Fibroblast of skin of right quadriceps (primary cell): ENCODE data around the gene SOBP.

ENCODE experiments used
- DNase-seq: peaks from one replicate; pipeline ENCODE4 v3.0.0-alpha.2; 2013

SOBP gene

GRCh38 chr6:107641500-107641941 is 151.6 kb downstream of the SOBP start:
- DNase-seq = no peak

- DNase-seq = no peak
These were observed 152.4 kb downstream of the SOBP start for GRCh38 chr6:107642095-107642860.

GRCh38 chr6:107642861-107643328 is 153.0 kb downstream of the SOBP start:
- DNase-seq = no peak

- no peak for DNase-seq
These were observed 154.6 kb downstream of the SOBP start for GRCh38 chr6:107644513-107644912.

- DNase-seq = no peak
These were observed 155.8 kb downstream of the SOBP start for GRCh38 chr6:107645740-107646139.

GRCh38 chr6:107646176-107646575 is 156.3 kb downstream of the SOBP start:
- no peak for DNase-seq

GRCh38 chr6:107646776-107647438 is 157.0 kb downstream of the SOBP start:
- no peak for DNase-seq

GRCh38 chr6:107647439-107647948 is 157.6 kb downstream of the SOBP start:
- no peak for DNase-seq

- DNase-seq = no peak
These were observed 159.1 kb downstream of the SOBP start for GRCh38 chr6:107648983-107649382.

GRCh38 chr6:107652526-107653182 is 162.7 kb downstream of the SOBP start:
- DNase-seq = no peak

- no peak for DNase-seq
These were observed 163.3 kb downstream of the SOBP start for GRCh38 chr6:107653183-107653580.

GRCh38 chr6:107653861-107654394 is 164.0 kb downstream of the SOBP start:
- no peak for DNase-seq

GRCh38 chr6:107654764-107655163 is 164.8 kb downstream of the SOBP start:
- no peak for DNase-seq

- DNase-seq = no peak
These were observed 165.3 kb downstream of the SOBP start for GRCh38 chr6:107655245-107655644.

GRCh38 chr6:107655864-107656263 is 165.9 kb downstream of the SOBP start:
- no peak for DNase-seq

GRCh38 chr6:107656401-107656800 is 166.5 kb downstream of the SOBP start:
- peak; percentile 68 for DNase-seq

- no peak for DNase-seq
These were observed 167.0 kb downstream of the SOBP start for GRCh38 chr6:107656883-107657282.

GRCh38 chr6:107657373-107657754 is 167.4 kb downstream of the SOBP start:
- no peak for DNase-seq

GRCh38 chr6:107657755-107658461 is 168.0 kb downstream of the SOBP start:
- DNase-seq = peak; percentile 40

GRCh38 chr6:107658920-107659865 is 169.3 kb downstream of the SOBP start:
- peak; percentile 34 for DNase-seq

GRCh38 chr6:107660839-107661238 is 170.9 kb downstream of the SOBP start:
- DNase-seq = no peak
